D721Med (cell line): Measurements from ENCODE around the gene IRGQ.

Source experiments
- DNase-seq: peaks from one replicate; pipeline ENCODE4 v3.0.0; 2011; ENCODE audit warnings: low spot score; ENCODE audit not compliant: insufficient read length
- FAIRE-seq: peaks from 2 replicates; lab custom pipeline; 2011; peaks lifted over from hg19 to GRCh38; lab: Jason Lieb, UNC
- TF ChIP-seq, protein P1 (sequence below): IDR thresholded peaks from 2 replicates; pipeline ENCODE4 v1.5.1; 2012; ENCODE audit warnings: mild to moderate bottlenecking, control low read depth; ENCODE audit not compliant: insufficient read depth; ENCODE audit errors: missing control alignments

Gene IRGQ

DNA sequence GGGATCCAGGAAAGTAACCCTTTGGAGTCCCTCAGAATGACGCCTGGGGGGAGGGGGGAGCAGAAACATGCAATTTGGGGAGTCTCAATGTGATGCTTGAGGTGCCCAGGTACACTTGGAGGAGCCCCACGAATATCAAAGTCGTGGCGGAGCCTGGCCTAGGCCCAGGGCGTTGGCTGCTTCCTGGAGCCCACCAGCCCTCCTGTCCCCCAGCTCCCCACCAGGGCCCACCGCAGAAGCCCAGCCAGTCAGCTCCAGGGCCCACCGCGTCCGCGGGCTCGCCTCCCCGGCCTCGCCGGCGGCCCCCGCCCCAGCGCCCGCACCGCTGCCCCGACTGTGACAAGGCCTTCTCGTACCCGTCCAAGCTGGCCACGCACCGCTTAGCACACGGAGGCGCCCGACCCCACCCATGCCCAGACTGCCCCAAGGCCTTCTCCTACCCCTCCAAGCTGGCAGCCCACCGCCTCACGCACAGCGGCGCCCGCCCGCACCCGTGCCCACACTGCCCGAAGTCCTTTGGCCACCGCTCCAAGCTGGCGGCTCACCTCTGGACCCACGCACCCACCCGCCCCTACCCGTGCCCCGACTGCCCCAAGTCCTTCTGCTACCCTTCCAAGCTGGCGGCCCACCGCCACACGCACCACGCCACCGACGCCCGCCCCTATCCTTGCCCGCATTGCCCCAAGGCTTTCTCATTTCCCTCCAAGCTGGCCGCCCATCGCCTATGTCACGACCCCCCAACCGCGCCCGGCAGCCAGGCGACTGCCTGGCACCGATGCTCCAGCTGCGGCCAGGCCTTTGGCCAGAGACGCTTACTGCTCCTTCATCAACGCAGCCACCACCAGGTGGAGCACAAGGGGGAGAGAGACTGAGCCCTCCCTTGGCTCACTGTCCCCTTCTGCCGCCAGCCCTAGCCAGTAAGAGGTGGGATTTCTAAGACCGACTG, 60.8 kb downstream of the IRGQ start:
- TF ChIP-seq, protein P1, sequence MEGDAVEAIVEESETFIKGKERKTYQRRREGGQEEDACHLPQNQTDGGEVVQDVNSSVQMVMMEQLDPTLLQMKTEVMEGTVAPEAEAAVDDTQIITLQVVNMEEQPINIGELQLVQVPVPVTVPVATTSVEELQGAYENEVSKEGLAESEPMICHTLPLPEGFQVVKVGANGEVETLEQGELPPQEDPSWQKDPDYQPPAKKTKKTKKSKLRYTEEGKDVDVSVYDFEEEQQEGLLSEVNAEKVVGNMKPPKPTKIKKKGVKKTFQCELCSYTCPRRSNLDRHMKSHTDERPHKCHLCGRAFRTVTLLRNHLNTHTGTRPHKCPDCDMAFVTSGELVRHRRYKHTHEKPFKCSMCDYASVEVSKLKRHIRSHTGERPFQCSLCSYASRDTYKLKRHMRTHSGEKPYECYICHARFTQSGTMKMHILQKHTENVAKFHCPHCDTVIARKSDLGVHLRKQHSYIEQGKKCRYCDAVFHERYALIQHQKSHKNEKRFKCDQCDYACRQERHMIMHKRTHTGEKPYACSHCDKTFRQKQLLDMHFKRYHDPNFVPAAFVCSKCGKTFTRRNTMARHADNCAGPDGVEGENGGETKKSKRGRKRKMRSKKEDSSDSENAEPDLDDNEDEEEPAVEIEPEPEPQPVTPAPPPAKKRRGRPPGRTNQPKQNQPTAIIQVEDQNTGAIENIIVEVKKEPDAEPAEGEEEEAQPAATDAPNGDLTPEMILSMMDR = peak; percentile 75
- DNase-seq (no peak), FAIRE-seq (no peak)
